BJ (cell line): Measurements from ENCODE around the gene PIK3C2B. TPM values are rescaled to one million over a fixed set of nuclear protein-coding genes. Genes with fewer than 3 reads are reported as not detected.

Source experiments
- CTCF ChIA-PET: fragments of 350-600 bp; formaldehyde crosslinking; extraction: SDS; loops from one replicate; lab custom pipeline; 2021; ENCODE audit warnings: antibody characterized with exemption, inconsistent platforms; lab: Yijun Ruan, JAX
- POLR2A ChIA-PET: fragments of 300-600 bp; sonication (Branson Sonifier 250); formaldehyde crosslinking; extraction: SDS; loops from one replicate; lab custom pipeline; 2021; ENCODE audit warnings: antibody characterized with exemption; lab: Charles Lee
- DNase-seq: peaks from one replicate; pipeline ENCODE4 v3.0.0-alpha.2; 2011; ENCODE audit warnings: low read depth
- H3K27me3 ChIP-seq: 2 replicates; pipeline ENCODE4 v1.6.0; 2011; ENCODE audit warnings: low read length; ENCODE audit not compliant: control insufficient read depth, insufficient read depth
- H3K36me3 ChIP-seq: 2 replicates; pipeline ENCODE4 v1.5.1; 2011; ENCODE audit warnings: low read length; ENCODE audit not compliant: control insufficient read depth, insufficient read depth
- H3K4me3 ChIP-seq: 2 replicates; pipeline ENCODE4 v1.5.1; 2011; ENCODE audit warnings: low read depth, mild to moderate bottlenecking, control low read depth, low read length
- polyA plus RNA-seq: library from polyadenylated mRNA; depleted of rRNA; stranded (reverse); fragments of >200 nt; gene quantifications from 2 replicates; pipeline ENCODE4 v1.2.3, GENCODE V29; 2011
- TF ChIP-seq, protein P1 (sequence below): IDR thresholded peaks from 2 replicates; pipeline ENCODE4 v1.5.1; 2011; ENCODE audit warnings: low read depth, mild to moderate bottlenecking, control low read depth, inconsistent platforms, low read length, moderate library complexity; ENCODE audit not compliant: insufficient read depth

Gene PIK3C2B
- polyA plus RNA-seq, 1 experiment: 7.9 TPM

DNA sequence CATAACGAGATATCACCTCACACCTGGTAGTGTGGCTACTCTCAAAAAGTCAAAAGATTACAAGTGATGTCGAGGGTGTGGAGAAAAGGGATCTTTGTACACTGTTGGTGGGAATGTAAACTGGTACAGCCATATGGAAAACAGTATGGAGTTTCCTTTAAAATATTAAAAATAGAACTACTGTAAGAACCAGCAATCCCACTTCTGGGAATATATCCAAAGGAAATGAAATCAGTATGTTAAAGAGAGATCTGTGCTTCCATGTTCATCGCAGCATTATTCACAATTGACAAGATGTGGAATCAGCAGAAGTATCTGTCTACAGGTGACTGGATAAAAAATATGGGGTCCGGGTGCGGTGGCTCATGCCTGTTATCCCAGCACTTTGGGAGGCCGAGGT is 7.6 kb upstream of the PIK3C2B start:
- ChIA-PET CTCF (interaction anchor here (0.6 to 11.7 kb wide), 12 partner anchors 8 to 104 kb away, joined by 3 to 194 read pairs (median 9); partner anchors contain the start of gene PIK3C2B), POLR2A (no interaction called here)
- TF ChIP-seq, protein P1, sequence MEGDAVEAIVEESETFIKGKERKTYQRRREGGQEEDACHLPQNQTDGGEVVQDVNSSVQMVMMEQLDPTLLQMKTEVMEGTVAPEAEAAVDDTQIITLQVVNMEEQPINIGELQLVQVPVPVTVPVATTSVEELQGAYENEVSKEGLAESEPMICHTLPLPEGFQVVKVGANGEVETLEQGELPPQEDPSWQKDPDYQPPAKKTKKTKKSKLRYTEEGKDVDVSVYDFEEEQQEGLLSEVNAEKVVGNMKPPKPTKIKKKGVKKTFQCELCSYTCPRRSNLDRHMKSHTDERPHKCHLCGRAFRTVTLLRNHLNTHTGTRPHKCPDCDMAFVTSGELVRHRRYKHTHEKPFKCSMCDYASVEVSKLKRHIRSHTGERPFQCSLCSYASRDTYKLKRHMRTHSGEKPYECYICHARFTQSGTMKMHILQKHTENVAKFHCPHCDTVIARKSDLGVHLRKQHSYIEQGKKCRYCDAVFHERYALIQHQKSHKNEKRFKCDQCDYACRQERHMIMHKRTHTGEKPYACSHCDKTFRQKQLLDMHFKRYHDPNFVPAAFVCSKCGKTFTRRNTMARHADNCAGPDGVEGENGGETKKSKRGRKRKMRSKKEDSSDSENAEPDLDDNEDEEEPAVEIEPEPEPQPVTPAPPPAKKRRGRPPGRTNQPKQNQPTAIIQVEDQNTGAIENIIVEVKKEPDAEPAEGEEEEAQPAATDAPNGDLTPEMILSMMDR: no peak
- Histone ChIP-seq H3K4me3 (no peak overlapping the region), H3K27me3 (peaks cover 1% of the 10 kb centered on the region; the same call in 1 of the 2 replicates), H3K36me3 (no peaks in the 10 kb centered on the region)
- DNase-seq: no peak

DNA sequence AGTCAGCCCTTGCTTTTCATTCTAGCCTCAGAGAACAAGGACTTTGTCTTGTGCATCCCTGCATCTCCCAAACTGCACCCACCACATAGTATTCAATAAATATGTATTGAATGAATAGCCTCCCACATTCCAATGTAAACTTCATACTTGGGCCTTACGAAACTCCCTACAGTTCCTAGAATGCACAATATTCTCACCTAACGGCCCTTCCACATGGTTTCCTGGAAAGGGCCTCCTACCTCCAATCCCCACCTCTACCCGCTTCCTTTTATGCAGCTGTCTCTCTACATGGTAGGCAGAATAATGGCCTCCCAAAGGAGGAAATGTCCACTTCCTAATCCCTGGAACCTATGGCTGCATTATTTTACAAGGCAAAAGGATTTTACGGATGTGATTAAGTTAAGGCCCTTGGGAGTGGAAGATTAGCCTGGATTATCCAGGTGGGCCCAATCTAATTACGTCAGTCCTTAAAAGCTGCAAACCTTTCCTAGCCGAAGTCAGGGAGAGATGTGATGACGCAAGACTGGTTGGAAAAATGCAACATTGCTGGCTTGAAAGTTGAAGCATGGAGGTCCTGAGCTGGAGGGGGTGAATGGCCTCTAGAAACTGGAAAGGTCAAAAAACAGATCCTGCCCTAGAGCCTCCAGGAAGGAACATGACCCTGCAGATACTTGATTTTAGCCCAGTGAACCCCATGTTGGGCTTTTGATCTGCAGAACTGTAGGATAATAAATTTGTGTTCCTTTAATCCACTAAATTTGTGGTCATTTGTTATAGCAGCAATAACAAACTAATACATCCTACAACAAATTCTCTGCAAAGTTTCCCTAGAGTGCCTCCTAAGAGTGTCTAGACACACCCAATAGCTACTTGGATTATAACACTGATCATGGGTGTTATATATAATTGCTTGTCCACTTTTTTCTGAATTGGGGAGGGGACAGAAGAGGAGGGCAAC is 5.2 kb upstream of the PIK3C2B start:
- CTCF ChIA-PET: interaction anchor here (1.1 to 11.7 kb wide), 6 partner anchors 21 to 308 kb away, joined by 3 to 194 read pairs (median 6); no protein-coding TSS in a partner anchor
- DNase-seq: no peak
- POLR2A ChIA-PET: no interaction called here

DNA sequence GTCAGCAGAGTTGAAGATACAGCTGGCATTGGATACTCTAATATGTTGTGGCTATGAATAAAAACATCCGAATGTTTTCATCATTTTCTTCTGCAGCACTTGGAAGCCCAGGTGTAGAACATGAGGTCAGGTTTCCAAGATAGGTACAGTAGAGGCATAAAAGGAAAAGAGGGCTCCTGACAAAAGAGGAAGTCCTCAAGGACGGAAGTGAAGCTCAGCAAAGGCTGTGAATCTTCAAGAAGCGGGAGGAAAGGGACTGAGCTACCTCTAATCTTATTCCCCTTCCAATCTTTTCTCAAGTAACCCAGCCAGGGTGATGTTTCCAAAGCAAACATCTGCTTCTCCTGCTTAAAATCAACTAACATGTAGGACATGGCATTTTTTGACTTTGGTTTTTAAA is 4.4 kb upstream of the PIK3C2B start:
- ChIA-PET CTCF (interaction anchor here (1.1 to 11.7 kb wide), 4 partner anchors 20 to 292 kb away, joined by 3 to 194 read pairs (median 24); no protein-coding TSS in a partner anchor), POLR2A (no interaction called here)
- no peak for DNase-seq

More for the DNA sequence above, 5.2 kb upstream of the PIK3C2B start:
- peaks cover 3% of the 10 kb centered on the region for H3K27me3 ChIP-seq
- TF ChIP-seq, protein P1: no peak
- no peaks in the 10 kb centered on the region for H3K36me3 ChIP-seq
- H3K4me3 ChIP-seq: no peak overlapping the region

DNA sequence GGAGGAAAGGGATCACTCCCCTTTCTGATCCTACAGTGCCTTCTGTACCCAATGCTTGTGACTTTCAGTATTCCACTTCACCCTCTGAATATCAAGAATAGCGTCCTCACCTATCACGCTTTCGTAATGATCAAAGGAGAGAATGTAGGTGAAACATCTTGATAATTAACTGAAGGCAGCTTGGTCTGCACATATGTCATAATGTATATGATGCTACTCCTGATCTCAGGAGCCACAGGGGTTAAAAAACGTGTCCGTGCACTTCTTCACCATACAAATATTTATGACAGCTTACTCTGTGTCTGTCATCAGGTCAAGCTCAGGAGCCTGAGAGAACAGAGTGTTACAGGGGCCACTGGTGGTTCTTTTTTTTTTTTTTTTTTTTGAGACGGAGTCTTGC is 1.2 kb upstream of the PIK3C2B start:
- ChIA-PET CTCF (interaction anchor here (1.8 to 5.7 kb wide), 8 partner anchors 7 to 289 kb away, joined by 4 to 78 read pairs (median 16); no protein-coding TSS in a partner anchor), POLR2A (no interaction called here)

More for the DNA sequence above, 4.4 kb upstream of the PIK3C2B start:
- H3K27me3 ChIP-seq: peaks cover 3% of the 10 kb centered on the region
- H3K36me3 ChIP-seq: no peaks in the 10 kb centered on the region
- TF ChIP-seq, protein P1: no peak
- H3K4me3 ChIP-seq: no peak overlapping the region

More for the DNA sequence above, 1.2 kb upstream of the PIK3C2B start:
- Histone ChIP-seq H3K4me3 (no peak overlapping the region), H3K27me3 (peaks cover 3% of the 10 kb centered on the region), H3K36me3 (no peaks in the 10 kb centered on the region)
- no peak for DNase-seq
- TF ChIP-seq, protein P1: no peak
